GM19099 (cell line): ENCODE results near the gene AFAP1.

Source experiments
- POLR2A ChIP-seq: IDR thresholded peaks from 3 replicates; pipeline ENCODE4 v1.6.1; 2011; ENCODE audit warnings: low read depth; ENCODE audit not compliant: insufficient read length; ENCODE audit errors: extremely low read depth

Gene AFAP1

DNA sequence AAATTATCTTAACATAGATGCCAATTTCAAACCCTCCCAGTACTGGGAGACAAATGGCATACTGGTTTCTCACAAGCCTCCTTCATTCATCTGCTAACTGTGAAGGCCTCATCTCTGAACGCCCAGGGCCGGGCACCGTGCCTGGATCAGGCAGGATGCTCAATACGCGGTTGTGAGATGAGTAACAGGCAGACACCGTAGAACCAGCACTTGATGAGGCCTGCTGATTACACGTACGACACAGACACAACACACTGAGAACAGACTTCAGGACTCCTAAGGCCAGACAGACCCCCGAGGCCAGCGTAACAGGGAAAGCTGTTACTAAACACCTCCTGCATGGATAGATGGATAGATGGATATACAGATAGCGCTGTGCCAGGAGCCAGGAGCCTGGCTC lies 154.6 kb downstream of the AFAP1 start:
- TF ChIP-seq POLR2A: no peak

DNA sequence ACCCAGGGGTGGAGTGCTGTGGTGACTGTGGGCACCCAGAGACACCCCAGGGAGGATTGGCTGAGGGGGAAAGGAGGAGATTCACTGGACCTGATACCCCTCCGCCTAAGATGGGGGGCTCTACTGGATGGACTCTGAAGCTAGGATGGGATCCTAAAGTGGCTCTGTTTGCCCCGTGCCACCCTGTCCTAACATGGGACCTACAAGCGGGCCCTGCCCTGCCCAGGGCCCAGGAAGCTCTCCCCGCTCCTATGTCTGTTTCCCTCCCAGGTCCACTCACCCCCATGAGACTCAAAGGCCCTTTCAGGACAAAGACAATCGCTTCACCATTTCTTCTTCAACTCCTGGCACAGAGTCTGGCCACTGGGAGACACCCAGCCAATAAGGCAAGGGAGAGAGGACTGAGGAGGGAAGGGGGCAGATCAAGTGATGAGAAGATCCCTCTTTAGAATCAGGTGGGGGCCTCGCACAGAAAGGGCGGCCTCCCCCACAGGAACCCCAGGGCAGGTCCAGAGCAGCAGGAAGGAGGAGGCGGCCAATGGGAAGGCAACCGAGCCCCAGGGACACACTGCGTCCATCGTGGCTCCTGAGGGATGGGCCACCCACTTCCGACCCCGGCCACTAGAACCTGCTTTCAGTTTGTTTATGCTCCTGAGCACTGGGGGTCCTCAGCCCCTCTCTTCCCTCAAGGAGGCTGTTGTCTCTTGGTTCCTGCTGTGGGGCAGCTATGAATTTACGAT lies 155.4 kb downstream of the AFAP1 start:
- TF ChIP-seq POLR2A: no peak

DNA sequence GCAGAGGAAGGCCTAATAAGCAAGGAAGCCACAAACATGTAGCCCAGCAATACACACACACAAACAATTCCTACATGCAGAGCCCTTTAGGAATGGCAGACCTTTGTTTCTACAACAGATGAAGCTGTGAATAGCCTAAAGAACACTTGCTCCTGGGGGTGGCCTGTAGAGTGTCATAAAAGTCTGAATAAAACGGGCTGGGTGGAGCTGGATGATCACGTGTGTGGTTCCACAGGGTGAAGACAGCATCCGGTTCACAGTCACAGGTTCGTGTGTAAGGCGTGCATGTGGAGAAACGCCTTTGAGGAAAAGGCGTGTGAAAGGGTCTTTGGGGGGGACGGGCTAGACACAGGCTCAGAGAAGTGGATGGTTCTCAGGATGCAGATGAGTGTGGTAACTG lies 156.1 kb downstream of the AFAP1 start:
- TF ChIP-seq POLR2A: no peak

DNA sequence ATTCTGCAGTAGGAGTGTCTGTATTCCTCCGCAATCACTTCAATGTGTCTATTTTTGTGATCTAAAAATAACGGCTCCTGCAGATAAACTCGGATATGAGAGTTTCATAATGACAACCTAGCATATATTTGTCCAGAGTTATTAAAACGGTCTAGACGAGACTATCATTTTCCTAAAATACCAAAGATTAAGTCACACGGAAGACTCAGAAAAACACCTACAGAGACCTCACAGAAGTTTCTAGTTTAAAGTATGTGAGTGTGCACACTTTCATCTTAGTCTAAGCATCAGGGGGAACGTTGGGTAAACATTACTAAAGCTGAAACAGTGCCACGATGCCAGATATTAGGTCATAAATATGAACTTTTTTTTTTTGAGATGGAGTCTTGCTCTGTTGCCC lies 156.9 kb downstream of the AFAP1 start:
- TF ChIP-seq POLR2A: no peak

DNA sequence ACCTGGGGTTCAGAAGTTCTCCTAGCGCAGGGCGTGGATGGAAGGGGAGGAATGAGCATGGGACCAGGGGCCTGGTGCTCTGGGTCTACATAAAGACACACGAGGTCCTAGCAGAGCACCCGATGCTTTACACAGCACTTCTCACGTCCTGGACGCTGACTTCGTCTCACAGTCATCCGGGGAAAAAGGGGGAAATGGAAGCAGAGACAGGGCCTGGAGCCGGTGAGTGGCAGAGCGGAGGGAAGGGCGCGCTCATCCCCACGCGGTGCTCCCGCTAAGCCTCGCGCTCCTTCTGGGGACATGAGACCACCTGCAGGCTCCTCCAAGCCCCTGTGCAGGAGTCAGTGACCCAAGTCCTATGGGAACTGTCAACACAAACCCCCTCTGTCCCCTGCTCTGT lies 157.7 kb downstream of the AFAP1 start:
- no peak for TF ChIP-seq POLR2A

DNA sequence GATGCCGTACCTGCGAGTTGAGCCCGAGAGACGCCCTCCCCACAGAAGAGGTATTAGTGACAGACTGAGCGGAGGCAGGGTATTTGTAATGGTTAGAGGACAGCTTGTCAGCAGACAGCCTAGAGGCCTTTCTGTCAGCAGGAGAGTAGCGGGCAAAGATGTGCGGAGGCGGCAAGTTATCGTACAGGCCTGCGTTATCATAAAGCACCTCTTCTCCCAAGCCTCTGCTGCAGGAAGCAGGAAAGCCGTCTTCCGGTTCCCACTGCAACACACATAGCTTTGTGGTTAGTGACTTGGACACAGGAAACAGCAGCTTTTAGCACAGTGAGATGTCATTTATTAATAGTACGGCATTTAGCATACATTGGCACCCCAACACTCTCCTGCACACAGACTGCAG lies 158.3 kb downstream of the AFAP1 start:
- TF ChIP-seq POLR2A: no peak

DNA sequence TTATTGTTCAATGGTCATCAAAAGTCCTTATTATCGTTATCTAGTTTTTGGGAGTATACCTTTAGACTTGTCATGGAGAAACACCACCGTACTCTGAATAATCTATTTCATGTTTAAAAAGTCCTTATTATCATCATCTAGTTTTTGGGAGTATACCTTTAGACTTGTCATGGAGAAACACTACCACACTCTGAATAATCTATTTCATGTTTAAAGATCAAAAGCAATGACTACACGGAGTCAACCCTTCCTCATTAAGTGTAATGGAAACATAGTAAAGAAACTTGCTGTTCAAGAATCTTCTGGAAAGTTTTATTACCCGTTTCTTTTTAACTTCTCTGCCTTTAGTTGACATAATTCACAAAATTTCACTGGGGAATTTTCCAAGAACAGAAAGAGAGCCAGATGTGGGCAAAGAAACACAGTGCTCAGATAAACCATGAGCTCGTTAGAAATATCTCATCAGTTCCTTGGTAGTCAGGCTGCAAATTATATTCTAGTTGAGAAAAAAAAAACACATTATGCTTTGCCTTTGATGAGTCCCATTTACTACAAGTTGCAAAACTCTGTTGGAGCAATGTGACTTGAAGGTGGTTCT lies 158.8 kb downstream of the AFAP1 start:
- no peak for TF ChIP-seq POLR2A

DNA sequence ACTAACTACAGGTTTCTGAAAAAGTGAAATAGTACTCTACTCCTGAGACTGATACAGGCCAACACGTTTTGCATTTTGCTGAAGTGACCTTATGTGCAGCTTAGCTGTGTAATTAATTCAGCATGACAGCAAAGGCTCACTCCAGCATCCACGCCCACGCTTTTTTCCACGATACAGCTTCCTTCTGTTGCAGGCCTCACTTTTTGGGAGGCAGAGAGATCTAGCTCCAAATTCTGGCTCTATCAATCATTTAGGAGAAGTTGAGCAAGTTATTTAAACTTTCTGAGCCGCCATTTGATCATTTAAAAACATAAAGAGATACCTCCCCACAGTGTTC lies 160.3 kb downstream of the AFAP1 start:
- no peak for TF ChIP-seq POLR2A

DNA sequence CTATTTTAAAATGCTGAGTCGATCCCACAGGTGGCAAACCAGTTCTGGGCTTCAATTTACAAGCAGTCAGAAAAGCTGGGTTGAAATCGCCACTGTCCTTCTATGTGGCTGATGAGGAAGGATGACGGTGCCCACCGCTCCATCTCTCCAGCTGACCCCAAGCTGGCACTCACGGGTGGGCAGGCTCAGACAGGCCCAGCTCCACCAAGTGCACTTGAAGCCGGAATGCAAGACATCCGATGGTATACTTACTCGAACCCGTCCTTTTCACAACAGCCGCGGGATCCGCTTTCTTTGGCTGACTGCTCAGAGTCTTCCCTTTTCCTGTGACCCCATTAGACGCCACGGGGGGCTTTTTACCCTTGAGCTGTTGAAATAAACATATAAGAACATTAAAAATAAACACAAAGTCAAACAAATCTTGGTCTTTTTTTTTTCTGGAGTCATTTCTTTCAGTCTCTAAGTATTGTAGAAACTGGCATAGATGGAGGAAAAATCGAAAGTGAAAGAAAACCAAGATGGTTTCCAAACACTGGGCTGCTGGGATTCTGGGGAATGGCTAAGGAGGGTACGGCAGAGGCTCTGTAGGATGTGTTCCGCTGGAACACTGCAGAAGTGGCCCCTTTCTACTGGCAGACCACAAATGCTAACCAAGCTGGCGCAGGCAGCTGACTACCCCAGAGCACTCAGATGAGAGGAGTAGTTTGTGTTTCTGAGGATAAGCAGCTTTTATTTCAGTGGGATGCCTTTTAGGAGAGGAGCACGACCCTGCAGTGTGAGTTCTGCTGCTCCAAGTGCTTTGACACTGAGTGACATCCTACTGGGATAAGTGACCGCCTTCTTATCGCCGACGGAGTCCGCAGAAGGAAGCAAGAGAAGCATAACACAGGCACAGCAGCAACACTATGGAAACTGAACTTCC lies 160.9 kb downstream of the AFAP1 start:
- TF ChIP-seq POLR2A: no peak

DNA sequence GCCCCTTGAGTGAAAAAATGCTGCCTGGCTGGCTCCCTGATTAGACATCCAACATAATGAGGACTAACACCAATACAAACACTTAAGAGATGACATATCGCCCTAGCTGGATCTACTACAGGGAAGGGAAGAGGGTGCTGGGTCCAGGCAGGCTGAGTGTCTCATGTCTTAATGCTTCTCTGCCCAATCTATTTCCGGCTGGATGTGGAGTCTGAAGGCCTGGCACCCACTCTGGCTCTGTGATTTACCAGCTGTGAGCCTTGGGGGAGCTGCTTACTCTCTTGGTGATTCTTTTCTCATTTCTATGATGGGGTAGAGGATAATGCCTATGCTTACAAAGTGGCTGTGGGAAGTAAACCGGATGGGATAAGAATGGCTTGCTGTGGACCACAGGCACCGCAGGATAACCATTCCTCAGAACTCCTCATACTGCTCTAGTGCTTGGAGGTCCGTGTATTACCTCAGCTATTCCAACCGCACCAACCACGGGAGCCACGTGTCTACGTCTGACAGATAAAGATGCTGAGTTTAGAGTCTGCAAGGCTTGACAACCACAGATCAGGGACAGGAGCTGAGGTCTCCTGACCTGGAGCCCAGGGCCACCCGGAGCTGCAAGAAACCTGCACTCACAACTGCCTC lies 161.7 kb downstream of the AFAP1 start:
- no peak for TF ChIP-seq POLR2A

DNA sequence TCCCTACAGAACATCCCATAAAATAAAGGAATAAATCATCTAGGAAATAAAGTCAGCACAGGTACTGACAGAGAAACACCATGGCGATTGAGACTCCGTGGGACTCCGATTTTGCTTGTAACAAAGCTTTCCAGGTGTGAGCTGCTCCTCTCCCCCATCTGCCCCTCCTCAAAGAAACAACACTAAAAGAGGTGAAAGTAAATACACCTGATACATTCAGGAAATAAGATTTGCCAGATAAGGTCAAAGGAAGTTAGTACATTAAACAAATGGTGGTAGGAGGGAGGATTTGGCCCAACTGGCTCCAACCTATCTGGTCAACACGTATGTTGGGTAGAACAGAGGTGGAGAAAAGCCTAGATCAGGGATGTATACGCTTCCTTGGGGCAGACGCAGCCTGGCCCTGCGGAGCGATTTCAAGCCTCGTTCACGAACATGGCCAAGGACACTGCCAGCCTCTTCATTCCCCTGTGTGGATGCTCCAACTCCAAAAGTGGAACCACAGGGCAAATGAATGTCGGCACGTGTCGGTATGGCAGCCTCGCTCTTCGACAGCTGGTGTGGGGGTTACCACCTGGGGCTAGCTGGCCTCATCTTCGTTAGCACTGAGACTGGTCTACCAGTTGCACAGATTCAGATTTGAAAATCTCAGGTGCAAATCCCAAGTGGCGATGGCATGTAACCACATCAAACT lies 162.5 kb downstream of the AFAP1 start:
- TF ChIP-seq POLR2A: no peak

DNA sequence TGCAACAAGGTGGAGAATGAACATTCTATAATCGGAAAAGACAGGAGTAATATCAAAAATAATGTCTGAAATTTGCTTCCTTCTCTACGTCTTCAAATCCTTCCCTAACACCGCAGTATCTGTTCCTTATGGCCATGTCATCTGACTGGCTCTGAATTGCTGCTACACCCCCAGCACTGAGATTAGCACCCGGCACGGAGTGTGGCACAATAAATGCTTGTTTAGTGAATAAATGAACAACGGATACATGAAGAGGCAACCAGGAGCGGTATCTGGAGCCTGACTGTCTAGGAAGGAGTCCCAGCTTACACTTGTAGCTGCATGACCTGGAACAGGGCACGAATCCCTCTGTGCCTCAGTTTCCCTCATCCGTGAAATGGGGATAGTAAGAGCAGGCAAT lies 164.3 kb downstream of the AFAP1 start:
- TF ChIP-seq POLR2A: no peak

DNA sequence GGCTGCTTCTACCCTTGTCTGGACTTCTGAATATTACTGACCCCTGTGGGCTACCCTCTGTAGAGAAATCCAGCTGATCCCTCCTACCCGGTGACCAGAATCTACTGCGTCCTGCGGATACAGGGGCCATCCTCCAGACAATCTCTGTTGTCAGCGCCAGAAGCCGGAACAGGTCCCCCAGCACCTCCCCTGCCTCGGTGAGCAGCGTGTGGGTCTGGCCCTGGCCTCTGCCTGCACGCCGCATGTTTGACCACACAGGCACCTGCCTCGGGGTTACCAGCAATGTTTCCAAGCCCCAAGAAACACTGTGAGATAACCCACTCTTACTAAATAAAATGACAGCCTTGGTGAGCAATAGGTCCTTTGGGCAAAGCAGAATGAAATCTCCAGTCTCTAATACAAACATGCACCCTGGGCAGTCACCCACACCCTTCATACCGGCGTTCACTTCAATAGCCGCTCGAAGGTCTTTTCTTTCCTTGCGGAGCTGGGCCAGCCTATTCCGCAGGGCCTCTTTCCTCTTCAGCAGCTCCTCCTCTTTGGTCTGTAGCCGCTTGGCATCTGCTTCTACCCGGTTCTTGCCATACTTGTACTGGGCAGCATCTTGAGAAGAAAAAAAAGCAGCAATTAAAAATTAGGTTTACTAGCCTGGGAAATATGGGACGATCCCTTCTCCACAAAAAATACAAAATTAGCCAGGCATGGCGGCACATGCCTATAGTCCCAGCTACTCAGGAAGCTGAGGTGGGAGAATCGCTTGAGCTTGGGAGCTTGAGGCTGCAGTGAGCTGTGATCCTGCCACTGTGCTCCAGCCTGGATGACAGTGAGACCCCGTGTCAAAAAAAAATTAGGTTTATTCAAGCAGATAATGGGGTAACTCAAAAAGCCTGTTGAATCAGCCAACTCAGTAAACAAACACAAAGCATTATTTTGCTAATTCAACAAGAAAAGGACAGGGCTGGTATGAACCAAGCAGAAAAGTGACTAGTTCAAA lies 165.1 kb downstream of the AFAP1 start:
- TF ChIP-seq POLR2A: no peak
